Stimulated activated CD8-positive, alpha-beta memory T cell treated with anti-CD3 and anti-CD28 coated beads, Interleukin-7, amount 100 ng/mL, for 4 hours (primary cell): ENCODE data around the gene CTCF.
A peak's percentile ranks its signal among the peaks of the same experiment; 100 is the strongest.

ENCODE experiments used
- DNase-seq, 2 donors: peaks; one replicate each; pipeline ENCODE4 v3.0.0-alpha.2; 2020; ENCODE audit warnings: low read depth in 2 of 2

The CTCF gene

GRCh38 chr16:67664258-67664657, 101.9 kb downstream of the CTCF start:
- DNase-seq, result no peak

GRCh38 chr16:67664871-67665270, 102.5 kb downstream of the CTCF start:
- DNase-seq, result no peak

- no peak for DNase-seq
These were observed 103.3 kb downstream of the CTCF start for GRCh38 chr16:67665598-67665997.

GRCh38 chr16:67666032-67666551, 103.8 kb downstream of the CTCF start:
- no peak for DNase-seq

- DNase-seq, result peak; percentile 59 to 75
These were observed 104.5 kb downstream of the CTCF start, which contains the start of the genes C16orf86 and ENKD1 for GRCh38 chr16:67666559-67667452. C16orf86 (plus strand) TSS chr16:67666814; CDS start chr16:67666971, 157 bp downstream. ENKD1 (minus strand) TSS chr16:67666750; CDS start chr16:67666442, 308 bp downstream.

- DNase-seq, result no peak
These were observed 105.1 kb downstream of the CTCF start for GRCh38 chr16:67667453-67667816.

- DNase-seq, result peak; percentile 62 to 66
These were observed 105.6 kb downstream of the CTCF start for GRCh38 chr16:67667817-67668494.

GRCh38 chr16:67668495-67669157, 106.3 kb downstream of the CTCF start:
- no peak for DNase-seq

- DNase-seq, result no peak
These were observed 107.3 kb downstream of the CTCF start for GRCh38 chr16:67669499-67670101.

- DNase-seq, result no peak
These were observed 110.0 kb downstream of the CTCF start for GRCh38 chr16:67672306-67672705.

GRCh38 chr16:67672739-67673662, 110.7 kb downstream of the CTCF start:
- DNase-seq, result no peak

- no peak for DNase-seq
These were observed 111.6 kb downstream of the CTCF start for GRCh38 chr16:67673712-67674580.

GRCh38 chr16:67674851-67675578, 112.7 kb downstream of the CTCF start:
- no peak for DNase-seq

GRCh38 chr16:67675579-67675935, 113.2 kb downstream of the CTCF start:
- DNase-seq, result no peak

- no peak for DNase-seq
These were observed 113.7 kb downstream of the CTCF start for GRCh38 chr16:67675999-67676398.

- DNase-seq, result no peak
These were observed 114.2 kb downstream of the CTCF start for GRCh38 chr16:67676516-67676915.

- no peak for DNase-seq
These were observed 114.6 kb downstream of the CTCF start for GRCh38 chr16:67676939-67677338.

- no peak for DNase-seq
These were observed 115.4 kb downstream of the CTCF start for GRCh38 chr16:67677712-67678111.
